SK-N-SH (cell line): Measurements from ENCODE around the gene RERG. TPM values are rescaled to one million over a fixed set of nuclear protein-coding genes. Genes with fewer than 3 reads are reported as not detected.

Source experiments
- CTCF ChIA-PET: fragments of 300-600, 350-600 bp; formaldehyde crosslinking; extraction: SDS; loops from one replicate; lab custom pipeline; 2021; lab: Yijun Ruan, JAX
- POLR2A ChIA-PET: fragments of 350-600 bp; sonication (Branson Sonifier 250); formaldehyde crosslinking; extraction: SDS; loops from one replicate; lab custom pipeline; 2020; ENCODE audit warnings: antibody characterized with exemption, inconsistent platforms; lab: Yijun Ruan, JAX
- DNase-seq: peaks from one replicate; pipeline ENCODE4 v3.0.0; 2012
- H2AFZ ChIP-seq: fragments of 200-600 bp; sonication (generic); 2 replicates; pipeline ENCODE4 v1.8.1; 2016; ENCODE audit warnings: antibody characterized with exemption, mild to moderate bottlenecking, low read depth
- H3F3A ChIP-seq: fragments of 200-600 bp; sonication (generic); replicated peaks from 2 replicates; pipeline ENCODE3; 2016; ENCODE audit warnings: antibody characterized with exemption, mild to moderate bottlenecking; ENCODE audit not compliant: insufficient read depth
- H3K27ac ChIP-seq, 2 experiments: fragments of 200-500 bp in 1 of 2; fragments of 200-600 bp in 1 of 2; sonication (Bioruptor generic) in 1 of 2; sonication (generic), shearing (Covaris generic) in 1 of 2; 2 replicates each; pipeline versions ENCODE4 v1.5.1 to v1.6.1; 2014 to 2016; ENCODE audit warnings: low read depth in 2 of 2, inconsistent platforms in 1 of 2, low read length in 1 of 2, mild to moderate bottlenecking in 1 of 2, mixed read lengths in 1 of 2
- H3K27me3 ChIP-seq: fragments of 200-600 bp; sonication (generic), shearing (Covaris generic); 2 replicates; pipeline ENCODE4 v1.6.1; 2016; ENCODE audit warnings: mixed run types; ENCODE audit not compliant: insufficient read depth
- H3K36me3 ChIP-seq, 2 experiments: fragments of 200-500 bp in 1 of 2; fragments of 200-600 bp in 1 of 2; sonication (Bioruptor generic) in 1 of 2; sonication (generic) in 1 of 2; replicated peaks in 1 of 2; 2 replicates each; pipeline versions ENCODE3 to v1.5.1; 2014 to 2016; ENCODE audit warnings: low read length in 1 of 2, mild to moderate bottlenecking in 1 of 2; ENCODE audit not compliant: insufficient read depth in 2 of 2, control insufficient read depth in 1 of 2
- H3K4me1 ChIP-seq, 2 experiments: fragments of 200-500 bp in 1 of 2; fragments of 200-600 bp in 1 of 2; sonication (Bioruptor generic) in 1 of 2; sonication (generic), shearing (Covaris generic) in 1 of 2; 2 replicates each; pipeline versions ENCODE4 v1.5.1 to v1.6.1; 2014 to 2016; ENCODE audit warnings: low read depth in 1 of 2, low read length in 1 of 2, mixed run types in 1 of 2; ENCODE audit not compliant: insufficient read depth in 2 of 2, control insufficient read depth in 1 of 2
- H3K4me2 ChIP-seq: fragments of 200-600 bp; sonication (generic), shearing (Covaris generic); 2 replicates; pipeline ENCODE4 v1.6.1; 2017; ENCODE audit warnings: mixed run types
- H3K4me3 ChIP-seq, 2 experiments: fragments of 200-500 bp in 1 of 2; fragments of 200-600 bp in 1 of 2; sonication (Bioruptor generic) in 1 of 2; sonication (generic), shearing (Covaris generic) in 1 of 2; 2 replicates each; pipeline versions ENCODE4 v1.5.1 to v1.8.1; 2014 to 2016; ENCODE audit warnings: low read depth in 2 of 2, inconsistent platforms in 1 of 2, low read length in 1 of 2, mild to moderate bottlenecking in 1 of 2, mixed read lengths in 1 of 2, moderate library complexity in 1 of 2
- H3K79me2 ChIP-seq: fragments of 200-600 bp; sonication (generic); 2 replicates; pipeline ENCODE4 v1.8.1; 2017; ENCODE audit warnings: mild to moderate bottlenecking; ENCODE audit not compliant: insufficient read depth
- H3K9ac ChIP-seq: fragments of 200-600 bp; sonication (generic); 2 replicates; pipeline ENCODE4 v1.6.1; 2017; ENCODE audit warnings: mixed run types
- H3K9me2 ChIP-seq: fragments of 200-600 bp; sonication (generic); 2 replicates; pipeline ENCODE4 v1.6.1; 2017; ENCODE audit warnings: mixed run types
- H3K9me3 ChIP-seq: fragments of 200-600 bp; sonication (generic); 2 replicates; pipeline ENCODE4 v1.6.1; 2017; ENCODE audit warnings: mixed run types, mild to moderate bottlenecking, moderate library complexity
- H4K20me1 ChIP-seq: fragments of 200-600 bp; sonication (generic); 2 replicates; pipeline ENCODE4 v1.6.1; 2017; ENCODE audit warnings: mild to moderate bottlenecking, mixed run types; ENCODE audit not compliant: insufficient read depth
- ELF1 ChIP-seq: IDR thresholded peaks from 2 replicates; pipeline ENCODE4 v1.4.0; 2012
- FOXJ3 ChIP-seq: sonication (generic); formaldehyde crosslinking; IDR thresholded peaks from 2 replicates; pipeline ENCODE4 v1.5.1; 2020; ENCODE audit warnings: mild to moderate bottlenecking, missing genetic modification reagents
- GABPA ChIP-seq: IDR thresholded peaks from 2 replicates; pipeline ENCODE4 v1.4.0; 2012; ENCODE audit warnings: low read depth, mild to moderate bottlenecking
- JUND ChIP-seq: IDR thresholded peaks from 2 replicates; pipeline ENCODE4 v1.4.0; 2012
- MEF2A ChIP-seq: IDR thresholded peaks from 2 replicates; pipeline ENCODE4 v1.4.0; 2012; ENCODE audit warnings: low read depth, borderline replicate concordance
- NFIC ChIP-seq: IDR thresholded peaks from 2 replicates; pipeline ENCODE4 v1.4.0; 2012; ENCODE audit warnings: borderline replicate concordance
- NRF1 ChIP-seq: IDR thresholded peaks from 2 replicates; pipeline ENCODE4 v1.6.1; 2012; ENCODE audit warnings: low read depth, mild to moderate bottlenecking, low read length
- POLR2AphosphoS5 ChIP-seq: IDR thresholded peaks from 2 replicates; pipeline ENCODE4 v1.6.1; 2012; ENCODE audit warnings: low read depth, low read length
- RCOR1 ChIP-seq: fragments of 150-350 bp; IDR thresholded peaks from 2 replicates; pipeline ENCODE4 v1.6.1; 2017; ENCODE audit warnings: antibody characterized with exemption, low read length
- RFX5 ChIP-seq: IDR thresholded peaks from 2 replicates; pipeline ENCODE4 v1.6.1; 2012; ENCODE audit warnings: mild to moderate bottlenecking, improper control_type of control experiment, low read length
- RXRA ChIP-seq: IDR thresholded peaks from 2 replicates; pipeline ENCODE4 v1.4.0; 2012; ENCODE audit warnings: low read depth, mild to moderate bottlenecking, borderline replicate concordance
- TCF12 ChIP-seq: IDR thresholded peaks from 2 replicates; pipeline ENCODE4 v1.4.0; 2012
- TEAD4 ChIP-seq: IDR thresholded peaks from 2 replicates; pipeline ENCODE4 v1.4.0; 2012; ENCODE audit warnings: mild to moderate bottlenecking, borderline replicate concordance; ENCODE audit not compliant: insufficient read depth
- YY1 ChIP-seq: IDR thresholded peaks from 2 replicates; pipeline ENCODE4 v1.4.0; 2012; ENCODE audit warnings: low read depth, mild to moderate bottlenecking
- WGBS: methylation state at CpG from one replicate; pipeline ENCODE4 v1.1.6; 2017; ENCODE audit warnings: low lambda C conversion rate; 5-methylcytosine and 5-hydroxymethylcytosine counted together
- polyA plus RNA-seq, 3 experiments: library from polyadenylated mRNA; depleted of rRNA; stranded (reverse); fragments of >200 nt; gene quantifications; 2 replicates each; pipeline ENCODE4 v1.2.3, GENCODE V29; 2012
- TF ChIP-seq, protein P1 (sequence below): fragments of 150-350 bp; IDR thresholded peaks from 2 replicates; pipeline ENCODE4 v1.6.1; 2016; ENCODE audit warnings: mild to moderate bottlenecking, low read depth, low read length
- TF ChIP-seq, protein P2 (sequence below): IDR thresholded peaks from 2 replicates; pipeline ENCODE4 v1.6.1; 2012; ENCODE audit warnings: mild to moderate bottlenecking, low read depth, low read length, moderate library complexity
- TF ChIP-seq, protein P3 (sequence below): IDR thresholded peaks from 2 replicates; pipeline ENCODE4 v1.4.0; 2012; ENCODE audit warnings: low read depth, borderline replicate concordance
- TF ChIP-seq, protein P4 (sequence below): fragments of 200-600 bp; sonication (generic); IDR thresholded peaks from 2 replicates; pipeline ENCODE4 v1.6.1; 2017; ENCODE audit warnings: antibody characterized with exemption, mild to moderate bottlenecking, moderate library complexity

The RERG gene
- polyA plus RNA-seq, 1 of the 3 experiments (the other 2 are of a cell fraction) = 0.49 TPM

DNA sequence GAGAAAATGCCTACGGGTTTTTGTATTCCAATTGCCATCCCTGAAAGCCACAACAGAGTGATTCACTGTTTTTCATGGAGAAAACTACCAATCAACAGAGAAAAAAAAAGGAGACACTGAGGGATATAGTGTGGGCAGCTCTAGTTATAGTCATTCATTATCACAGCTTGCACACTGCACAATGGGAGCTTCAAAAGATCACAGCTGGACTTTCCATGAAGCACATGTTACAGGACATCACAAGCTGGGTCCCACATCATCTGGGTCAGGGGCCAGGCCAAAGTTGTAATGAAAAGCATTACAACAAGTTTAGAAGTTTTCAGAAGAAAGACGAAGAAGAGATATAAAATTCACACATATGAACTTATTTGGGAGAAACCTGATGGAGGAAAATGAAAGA, 41.5 kb downstream of the RERG start:
- no peaks in the 10 kb centered on the region for H3F3A ChIP-seq
- H3K4me3 ChIP-seq = no peak overlapping the region
- ChIA-PET POLR2A (no interaction called here), CTCF (interaction anchor here (3.2 kb wide), 1 partner anchor 42 kb away, joined by 20 read pairs; the partner anchor contains the start of gene RERG)
- H3K4me2 ChIP-seq = no peak overlapping the region
- H4K20me1 ChIP-seq = no peaks in the 10 kb centered on the region
- H3K79me2 ChIP-seq = no peaks in the 10 kb centered on the region
- TF ChIP-seq RXRA (no peak), JUND (no peak), NRF1 (no peak), TCF12 (no peak), YY1 (no peak), NFIC (no peak), ELF1 (no peak), POLR2AphosphoS5 (no peak), GABPA (no peak), FOXJ3 (CRISPR knock-in tag) (no peak), TEAD4 (no peak), RFX5 (no peak), MEF2A (no peak), RCOR1 (no peak)
- TF ChIP-seq, protein P1, sequence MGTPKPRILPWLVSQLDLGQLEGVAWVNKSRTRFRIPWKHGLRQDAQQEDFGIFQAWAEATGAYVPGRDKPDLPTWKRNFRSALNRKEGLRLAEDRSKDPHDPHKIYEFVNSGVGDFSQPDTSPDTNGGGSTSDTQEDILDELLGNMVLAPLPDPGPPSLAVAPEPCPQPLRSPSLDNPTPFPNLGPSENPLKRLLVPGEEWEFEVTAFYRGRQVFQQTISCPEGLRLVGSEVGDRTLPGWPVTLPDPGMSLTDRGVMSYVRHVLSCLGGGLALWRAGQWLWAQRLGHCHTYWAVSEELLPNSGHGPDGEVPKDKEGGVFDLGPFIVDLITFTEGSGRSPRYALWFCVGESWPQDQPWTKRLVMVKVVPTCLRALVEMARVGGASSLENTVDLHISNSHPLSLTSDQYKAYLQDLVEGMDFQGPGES = no peak
- TF ChIP-seq, protein P2, sequence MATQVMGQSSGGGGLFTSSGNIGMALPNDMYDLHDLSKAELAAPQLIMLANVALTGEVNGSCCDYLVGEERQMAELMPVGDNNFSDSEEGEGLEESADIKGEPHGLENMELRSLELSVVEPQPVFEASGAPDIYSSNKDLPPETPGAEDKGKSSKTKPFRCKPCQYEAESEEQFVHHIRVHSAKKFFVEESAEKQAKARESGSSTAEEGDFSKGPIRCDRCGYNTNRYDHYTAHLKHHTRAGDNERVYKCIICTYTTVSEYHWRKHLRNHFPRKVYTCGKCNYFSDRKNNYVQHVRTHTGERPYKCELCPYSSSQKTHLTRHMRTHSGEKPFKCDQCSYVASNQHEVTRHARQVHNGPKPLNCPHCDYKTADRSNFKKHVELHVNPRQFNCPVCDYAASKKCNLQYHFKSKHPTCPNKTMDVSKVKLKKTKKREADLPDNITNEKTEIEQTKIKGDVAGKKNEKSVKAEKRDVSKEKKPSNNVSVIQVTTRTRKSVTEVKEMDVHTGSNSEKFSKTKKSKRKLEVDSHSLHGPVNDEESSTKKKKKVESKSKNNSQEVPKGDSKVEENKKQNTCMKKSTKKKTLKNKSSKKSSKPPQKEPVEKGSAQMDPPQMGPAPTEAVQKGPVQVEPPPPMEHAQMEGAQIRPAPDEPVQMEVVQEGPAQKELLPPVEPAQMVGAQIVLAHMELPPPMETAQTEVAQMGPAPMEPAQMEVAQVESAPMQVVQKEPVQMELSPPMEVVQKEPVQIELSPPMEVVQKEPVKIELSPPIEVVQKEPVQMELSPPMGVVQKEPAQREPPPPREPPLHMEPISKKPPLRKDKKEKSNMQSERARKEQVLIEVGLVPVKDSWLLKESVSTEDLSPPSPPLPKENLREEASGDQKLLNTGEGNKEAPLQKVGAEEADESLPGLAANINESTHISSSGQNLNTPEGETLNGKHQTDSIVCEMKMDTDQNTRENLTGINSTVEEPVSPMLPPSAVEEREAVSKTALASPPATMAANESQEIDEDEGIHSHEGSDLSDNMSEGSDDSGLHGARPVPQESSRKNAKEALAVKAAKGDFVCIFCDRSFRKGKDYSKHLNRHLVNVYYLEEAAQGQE = no peak
- TF ChIP-seq, protein P3, sequence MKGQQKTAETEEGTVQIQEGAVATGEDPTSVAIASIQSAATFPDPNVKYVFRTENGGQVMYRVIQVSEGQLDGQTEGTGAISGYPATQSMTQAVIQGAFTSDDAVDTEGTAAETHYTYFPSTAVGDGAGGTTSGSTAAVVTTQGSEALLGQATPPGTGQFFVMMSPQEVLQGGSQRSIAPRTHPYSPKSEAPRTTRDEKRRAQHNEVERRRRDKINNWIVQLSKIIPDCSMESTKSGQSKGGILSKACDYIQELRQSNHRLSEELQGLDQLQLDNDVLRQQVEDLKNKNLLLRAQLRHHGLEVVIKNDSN = no peak
- TF ChIP-seq, protein P4, sequence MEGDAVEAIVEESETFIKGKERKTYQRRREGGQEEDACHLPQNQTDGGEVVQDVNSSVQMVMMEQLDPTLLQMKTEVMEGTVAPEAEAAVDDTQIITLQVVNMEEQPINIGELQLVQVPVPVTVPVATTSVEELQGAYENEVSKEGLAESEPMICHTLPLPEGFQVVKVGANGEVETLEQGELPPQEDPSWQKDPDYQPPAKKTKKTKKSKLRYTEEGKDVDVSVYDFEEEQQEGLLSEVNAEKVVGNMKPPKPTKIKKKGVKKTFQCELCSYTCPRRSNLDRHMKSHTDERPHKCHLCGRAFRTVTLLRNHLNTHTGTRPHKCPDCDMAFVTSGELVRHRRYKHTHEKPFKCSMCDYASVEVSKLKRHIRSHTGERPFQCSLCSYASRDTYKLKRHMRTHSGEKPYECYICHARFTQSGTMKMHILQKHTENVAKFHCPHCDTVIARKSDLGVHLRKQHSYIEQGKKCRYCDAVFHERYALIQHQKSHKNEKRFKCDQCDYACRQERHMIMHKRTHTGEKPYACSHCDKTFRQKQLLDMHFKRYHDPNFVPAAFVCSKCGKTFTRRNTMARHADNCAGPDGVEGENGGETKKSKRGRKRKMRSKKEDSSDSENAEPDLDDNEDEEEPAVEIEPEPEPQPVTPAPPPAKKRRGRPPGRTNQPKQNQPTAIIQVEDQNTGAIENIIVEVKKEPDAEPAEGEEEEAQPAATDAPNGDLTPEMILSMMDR = no peak
- no peak for DNase-seq
- no peak overlapping the region for H3K27ac ChIP-seq
- no peaks in the 10 kb centered on the region for H3K4me1 ChIP-seq
- no peaks in the 10 kb centered on the region for H3K9me2 ChIP-seq
- H3K9ac ChIP-seq = no peak overlapping the region
- WGBS = 8% methylated on average over 2 of the region's 2 CpGs
- H3K9me3 ChIP-seq = no peaks in the 10 kb centered on the region
- H3K27me3 ChIP-seq = no peaks in the 10 kb centered on the region; the same call in 1 of the 2 replicates
- no peaks in the 10 kb centered on the region for H3K36me3 ChIP-seq
- H2AFZ ChIP-seq = no peak overlapping the region
